Activated gamma-delta T cell treated with Interleukin-2 at 50 U/mL for 16 hours (primary cell): ENCODE data around the gene ZDHHC1.

Source experiments
- DNase-seq: peaks from one replicate; pipeline ENCODE4 v3.0.0-alpha.2; 2020

The ZDHHC1 gene

GRCh38 chr16:67406111-67406971 lies 9.9 kb downstream of the ZDHHC1 start:
- no peak for DNase-seq

- DNase-seq: no peak
These were observed 10.9 kb downstream of the ZDHHC1 start for GRCh38 chr16:67405336-67405735.

- no peak for DNase-seq
These were observed 11.5 kb downstream of the ZDHHC1 start for GRCh38 chr16:67404740-67405226.

DNA sequence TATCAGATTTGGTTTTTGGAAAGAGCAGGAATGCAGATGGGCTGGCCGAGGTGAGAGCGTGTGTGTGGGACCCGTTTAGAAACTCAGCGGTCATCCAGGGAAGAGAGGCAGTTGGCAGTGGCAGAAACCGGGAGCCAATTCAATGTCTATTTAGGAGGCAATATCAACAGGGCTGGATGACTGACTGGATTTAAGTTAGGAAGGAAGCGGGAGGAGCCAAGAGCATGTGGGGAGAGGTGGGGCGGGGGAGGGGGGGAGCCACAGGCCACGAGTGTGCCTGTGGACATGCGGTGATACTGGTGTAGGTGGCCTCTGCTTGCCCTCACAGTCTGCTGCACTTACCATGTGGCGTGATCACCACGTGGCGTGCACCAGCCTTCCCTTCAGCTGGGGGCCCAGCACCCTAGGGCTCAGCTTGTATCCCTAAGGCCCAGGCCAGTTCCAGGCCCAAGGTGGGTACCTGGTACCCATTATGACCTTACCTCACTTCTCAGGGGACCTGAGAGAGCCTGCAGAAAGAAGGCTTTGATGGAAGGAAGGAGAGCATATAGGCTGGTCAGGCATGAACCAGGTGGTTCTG lies 12.2 kb downstream of the ZDHHC1 start:
- no peak for DNase-seq

GRCh38 chr16:67400901-67401300 lies 15.4 kb downstream of the ZDHHC1 start:
- no peak for DNase-seq

GRCh38 chr16:67399749-67400704 lies 16.2 kb downstream of the ZDHHC1 start:
- no peak for DNase-seq

GRCh38 chr16:67399218-67399733 lies 17.0 kb downstream of the ZDHHC1 start:
- peak; percentile 27 for DNase-seq

DNA sequence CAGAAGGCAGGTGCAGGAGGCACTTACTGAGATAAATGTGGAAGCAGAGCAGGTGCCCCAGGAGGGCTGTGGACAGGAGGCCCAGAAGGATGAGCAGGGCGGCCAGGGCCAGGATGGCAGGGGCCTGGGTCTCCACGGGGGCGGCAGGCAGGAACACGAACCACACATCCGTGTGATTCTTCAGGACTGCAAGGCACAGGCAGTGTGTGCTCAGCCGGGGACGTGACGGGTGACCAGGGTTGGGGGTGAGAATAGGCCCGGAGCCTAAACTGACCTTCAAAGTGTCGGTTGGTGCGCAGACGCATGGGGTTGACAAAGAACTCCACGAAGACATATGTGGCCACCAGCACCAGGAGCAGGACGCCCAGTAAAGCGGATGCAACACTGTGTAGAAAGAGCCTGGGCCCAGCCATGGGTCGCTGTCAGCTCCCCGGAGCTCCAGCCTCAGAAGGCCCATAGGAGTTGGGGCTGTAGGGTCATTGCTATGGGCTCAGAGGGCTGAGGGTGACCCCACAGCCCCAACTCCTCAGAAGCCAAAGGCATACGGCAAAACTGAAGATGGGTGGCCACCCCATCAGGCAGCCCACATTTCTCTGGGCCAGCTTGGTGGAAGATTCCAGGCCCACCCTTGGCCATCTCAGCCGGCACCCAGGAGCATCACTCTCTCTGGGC lies 17.6 kb downstream of the ZDHHC1 start:
- DNase-seq: no peak

DNA sequence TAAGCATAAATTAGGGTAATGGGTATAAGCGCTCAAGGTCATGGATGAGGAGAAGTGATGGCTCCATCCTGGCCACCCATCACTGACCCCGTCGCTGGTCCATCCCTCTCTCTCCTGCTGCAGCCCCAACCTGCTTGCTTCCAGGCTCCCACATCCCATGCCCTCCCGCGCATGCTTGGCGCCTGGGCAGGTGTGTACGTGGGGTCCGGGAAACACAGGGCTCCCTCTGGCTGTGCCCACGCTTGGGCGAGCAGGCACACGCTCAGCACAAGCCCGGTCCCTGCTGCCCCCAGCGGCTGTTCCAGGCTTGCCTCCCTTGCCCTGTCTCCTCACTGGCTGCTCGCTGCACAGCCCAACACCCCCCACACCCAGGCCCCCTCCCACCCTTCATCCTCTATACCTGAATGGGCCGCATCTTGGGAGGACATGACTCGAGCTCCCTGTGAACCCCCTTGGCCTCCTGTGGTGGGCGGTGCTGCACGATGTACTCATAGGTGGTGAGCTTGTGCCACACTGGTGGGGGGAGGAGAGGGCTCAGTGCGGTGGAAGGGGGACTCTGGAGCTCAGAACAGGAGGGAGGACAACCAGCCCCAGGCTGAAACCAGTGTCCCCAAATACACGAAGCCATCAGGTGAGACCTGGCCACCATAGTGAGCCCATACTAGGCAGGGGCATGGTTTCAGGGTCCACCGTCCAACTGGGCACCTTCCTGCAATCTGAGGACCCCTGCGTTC lies 18.3 kb downstream of the ZDHHC1 start:
- no peak for DNase-seq

DNA sequence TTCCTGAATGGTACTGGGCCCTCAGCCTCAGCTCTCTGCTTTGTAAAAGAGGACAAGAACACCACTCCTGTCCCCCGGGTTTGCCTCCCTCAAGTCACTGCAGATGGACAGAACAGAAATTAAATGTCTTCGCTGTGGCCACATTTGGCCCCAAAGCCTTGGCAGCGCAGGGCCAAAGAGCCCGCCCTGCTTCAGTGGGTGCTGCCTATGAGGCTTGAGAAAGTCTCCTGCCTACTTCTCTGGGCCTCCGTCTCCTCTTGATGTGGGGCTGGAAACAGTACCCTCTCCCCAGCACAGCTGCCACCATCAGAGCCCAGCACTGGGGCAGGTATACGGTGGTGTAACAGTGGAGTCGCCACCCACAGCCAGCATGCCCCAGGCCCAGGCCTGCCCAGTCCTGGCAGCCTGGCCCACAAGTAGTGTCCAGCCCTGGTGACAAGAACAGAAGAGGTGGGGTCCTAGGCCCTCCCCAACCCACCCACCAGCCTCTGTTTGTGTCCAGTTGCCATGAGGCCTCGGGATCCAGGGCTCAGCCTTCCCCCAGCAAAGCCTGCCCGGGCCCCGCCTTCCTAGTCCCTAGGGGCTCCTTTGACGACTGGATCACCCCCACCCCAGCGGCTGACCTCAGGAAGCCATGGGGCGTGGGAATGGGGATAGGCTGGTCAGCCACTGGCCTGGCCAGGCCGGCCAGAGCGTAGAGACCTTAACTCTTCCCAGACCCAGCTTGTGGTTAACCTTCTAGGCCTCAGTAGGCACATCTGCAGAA lies 19.1 kb downstream of the ZDHHC1 start:
- no peak for DNase-seq

DNA sequence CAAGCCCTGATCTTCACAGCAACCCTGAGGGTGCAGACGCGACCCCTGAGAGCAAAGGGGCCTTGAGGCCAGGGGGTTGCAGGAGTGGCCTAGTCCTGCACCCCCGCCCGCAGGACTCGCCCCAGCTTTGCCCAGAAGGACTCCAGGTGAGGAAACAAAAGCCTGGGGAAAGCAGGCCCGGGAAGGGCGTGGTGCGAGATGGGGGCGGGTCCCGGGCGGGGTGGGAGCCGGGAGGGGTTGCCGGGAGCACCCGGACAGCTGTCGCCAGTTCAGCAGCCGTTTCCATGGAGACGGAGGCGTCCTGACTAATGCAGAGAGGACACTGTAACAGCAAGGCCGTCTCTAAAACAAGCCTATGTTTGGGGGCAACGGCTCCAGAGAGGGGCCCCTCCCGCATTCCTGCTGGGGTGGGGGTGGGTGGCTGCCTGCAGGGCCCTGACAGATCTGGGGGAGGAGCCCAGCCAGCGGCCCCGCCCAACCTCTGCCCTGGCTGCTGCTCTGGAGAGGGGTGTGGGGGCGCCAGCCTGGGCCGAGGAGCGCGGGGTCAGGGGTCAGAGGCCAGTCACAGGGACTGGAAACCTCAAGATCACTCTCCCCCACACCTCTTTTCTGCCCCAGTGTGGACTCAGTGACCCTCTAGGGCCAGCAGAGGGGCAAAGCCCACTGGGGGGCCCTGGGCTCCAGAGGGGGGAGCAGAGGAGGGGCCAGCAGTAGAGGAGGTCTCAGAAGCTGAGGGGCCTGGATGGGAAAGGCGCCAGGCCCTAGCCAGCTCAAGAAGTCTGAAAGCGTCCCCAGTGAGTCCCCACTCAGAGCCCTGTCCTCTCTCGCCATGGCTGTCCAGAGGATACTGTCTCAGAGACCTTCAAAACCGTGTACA lies 19.9 kb downstream of the ZDHHC1 start:
- no peak for DNase-seq

- no peak for DNase-seq
These were observed 20.7 kb downstream of the ZDHHC1 start for GRCh38 chr16:67395458-67396158.

GRCh38 chr16:67395105-67395457 lies 21.2 kb downstream of the ZDHHC1 start:
- no peak for DNase-seq

- no peak for DNase-seq
These were observed 21.8 kb downstream of the ZDHHC1 start for GRCh38 chr16:67394155-67395104.

DNA sequence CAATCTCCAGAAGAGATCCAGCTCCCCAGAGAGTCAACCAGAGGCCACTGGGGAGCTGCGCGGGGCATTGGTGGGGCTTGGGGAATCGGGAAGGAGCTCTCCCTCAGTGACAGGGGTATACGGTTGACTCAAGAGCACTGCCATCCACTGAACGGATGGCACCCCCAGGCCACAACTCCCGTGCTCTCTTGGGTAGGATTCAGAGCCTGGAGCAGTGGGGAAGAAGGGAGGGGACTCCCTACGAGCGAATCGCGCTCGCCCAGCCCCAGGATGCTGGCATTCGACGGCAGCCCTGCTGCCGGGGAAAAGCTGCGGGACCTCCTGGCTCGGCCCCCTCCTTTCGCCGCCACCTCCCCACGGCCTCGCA lies 22.5 kb downstream of the ZDHHC1 start:
- DNase-seq: no peak

DNA sequence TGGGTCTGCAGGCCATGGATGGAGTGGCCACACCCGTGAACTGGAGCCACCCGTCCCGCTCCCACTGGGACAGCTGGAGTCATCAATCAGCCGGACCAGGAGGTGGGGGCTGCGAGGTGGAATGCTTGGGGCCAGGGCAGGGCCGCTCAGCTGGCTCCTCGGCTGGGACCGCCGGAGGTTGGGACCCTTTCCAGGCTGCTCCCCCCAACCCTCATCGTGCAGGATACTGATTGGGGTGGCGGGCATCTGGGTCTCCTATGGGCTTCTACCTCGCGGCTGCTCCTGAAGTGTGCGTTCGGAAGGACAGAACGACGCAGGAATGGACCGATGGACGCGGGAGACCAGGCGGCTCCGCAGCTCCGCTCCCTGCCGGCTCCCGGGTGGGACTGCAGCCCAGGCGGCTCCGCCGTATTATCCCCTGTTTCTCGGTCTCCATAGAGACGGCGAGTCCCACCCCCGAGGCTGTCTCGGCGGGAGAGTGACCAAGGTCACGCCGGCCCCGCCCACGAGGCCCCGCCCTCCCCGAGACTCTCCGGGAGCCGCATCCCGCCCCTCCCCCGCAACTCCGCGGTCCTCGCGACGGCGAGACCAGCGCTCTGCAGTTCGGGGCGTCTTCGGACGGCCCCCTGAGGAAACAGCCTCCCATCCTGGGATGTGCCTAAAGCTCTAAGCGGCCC lies 23.0 kb downstream of the ZDHHC1 start, which contains the start of gene TPPP3:
Gene TPPP3, minus strand, starts transcription at position 388 of the 677 bp plus-strand sequence. CDS start 2,387 bp downstream, outside the sequence.
- no peak for DNase-seq
